ENCODE measurements around the gene PLEKHG5. TPM values are rescaled to one million over a fixed set of nuclear protein-coding genes. Genes with fewer than 3 reads are reported as not detected.
A peak's percentile ranks its signal among the peaks of the same experiment; 100 is the strongest.

Gene PLEKHG5
- total RNA-seq, 4 donors from 2014 or later = 2.6 to 23.7 (median 8.2) TPM

DNA sequence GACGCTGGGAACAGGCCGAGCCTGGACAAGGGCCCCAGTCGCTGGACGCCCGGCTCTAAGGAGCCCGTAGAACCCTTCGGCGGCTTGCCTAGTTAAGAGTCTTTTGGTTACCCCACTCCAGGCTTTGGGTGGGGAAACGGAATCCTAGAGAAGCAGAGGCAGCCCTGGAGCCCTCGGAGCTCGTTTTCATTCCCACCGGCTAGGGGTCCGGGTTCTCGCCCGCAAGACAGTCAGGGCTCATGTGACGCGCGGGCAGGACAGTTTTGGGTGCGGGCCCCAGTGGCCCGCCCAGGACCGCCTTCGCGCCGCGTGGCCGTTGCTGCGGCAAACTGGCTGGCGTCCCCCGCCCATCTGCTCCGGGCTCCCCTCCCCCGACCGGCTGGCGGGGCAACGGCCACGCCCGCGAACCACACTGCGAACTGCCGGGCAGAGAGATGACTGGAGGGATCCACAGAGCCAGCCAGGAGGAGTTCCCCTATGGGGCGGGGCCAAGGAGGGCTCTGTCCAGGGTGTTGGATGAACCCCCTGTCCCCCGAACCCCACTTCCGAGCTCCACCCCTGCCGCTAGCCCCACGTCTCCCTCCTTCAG is 70.9 kb downstream of the PLEKHG5 start:
- TF ChIP-seq, protein P1, sequence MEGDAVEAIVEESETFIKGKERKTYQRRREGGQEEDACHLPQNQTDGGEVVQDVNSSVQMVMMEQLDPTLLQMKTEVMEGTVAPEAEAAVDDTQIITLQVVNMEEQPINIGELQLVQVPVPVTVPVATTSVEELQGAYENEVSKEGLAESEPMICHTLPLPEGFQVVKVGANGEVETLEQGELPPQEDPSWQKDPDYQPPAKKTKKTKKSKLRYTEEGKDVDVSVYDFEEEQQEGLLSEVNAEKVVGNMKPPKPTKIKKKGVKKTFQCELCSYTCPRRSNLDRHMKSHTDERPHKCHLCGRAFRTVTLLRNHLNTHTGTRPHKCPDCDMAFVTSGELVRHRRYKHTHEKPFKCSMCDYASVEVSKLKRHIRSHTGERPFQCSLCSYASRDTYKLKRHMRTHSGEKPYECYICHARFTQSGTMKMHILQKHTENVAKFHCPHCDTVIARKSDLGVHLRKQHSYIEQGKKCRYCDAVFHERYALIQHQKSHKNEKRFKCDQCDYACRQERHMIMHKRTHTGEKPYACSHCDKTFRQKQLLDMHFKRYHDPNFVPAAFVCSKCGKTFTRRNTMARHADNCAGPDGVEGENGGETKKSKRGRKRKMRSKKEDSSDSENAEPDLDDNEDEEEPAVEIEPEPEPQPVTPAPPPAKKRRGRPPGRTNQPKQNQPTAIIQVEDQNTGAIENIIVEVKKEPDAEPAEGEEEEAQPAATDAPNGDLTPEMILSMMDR (IDR thresholded peaks at IDR 0.05) = no peak
- TF ChIP-seq POLR2A (IDR thresholded peaks at IDR 0.05) = no peak
- peaks cover 0 to 33% of the 10 kb centered on the region in 2 donors for H3K4me1 ChIP-seq
- H3K4me3 ChIP-seq = no peak overlapping the region
- no peak overlapping the region for H3K27ac ChIP-seq
- peaks cover 19 to 44% of the 10 kb centered on the region in 2 donors for H3K27me3 ChIP-seq
- no peak for DNase-seq
- no peaks in the 10 kb centered on the region for H3K36me3 ChIP-seq
- intact Hi-C loops (cut with DNase I; ENCODE audit: low total_unique reads) = no loop called here
- H3K9me3 ChIP-seq = no peaks in the 10 kb centered on the region

DNA sequence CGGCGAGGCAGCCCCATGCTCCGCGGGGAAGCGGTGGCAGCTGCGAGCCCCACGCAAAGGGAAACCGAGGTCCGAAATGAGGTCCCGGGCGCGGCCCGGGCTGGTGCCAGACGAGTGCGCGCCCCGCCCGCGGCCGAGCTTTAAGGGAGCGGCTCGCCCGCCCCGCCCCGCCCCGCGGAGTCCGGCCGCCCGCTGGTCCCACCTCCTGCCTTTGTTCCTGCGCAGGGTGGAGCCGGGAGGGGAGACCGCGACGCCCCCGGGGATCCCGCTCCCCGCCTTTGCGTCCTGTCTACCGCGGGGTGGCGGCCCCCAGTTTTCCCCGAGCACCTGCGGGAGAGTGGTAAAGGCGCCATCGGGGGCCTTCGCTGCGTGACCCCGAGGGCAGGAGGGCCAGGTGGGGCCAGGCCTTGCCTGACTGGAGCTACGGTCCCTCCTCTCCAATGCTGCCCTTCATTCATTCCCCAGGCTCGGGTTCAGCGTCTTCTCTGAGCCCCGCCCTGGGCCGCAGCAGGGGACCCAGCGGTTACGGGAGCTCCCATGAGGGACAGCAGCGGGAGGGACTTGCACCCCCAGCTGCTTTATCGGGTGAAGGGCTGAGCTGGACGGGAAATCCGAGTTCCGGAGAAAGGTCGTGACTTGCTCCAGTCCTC is 71.5 kb downstream of the PLEKHG5 start, which contains the start of gene HES2:
Gene HES2, minus strand, starts transcription at position 116 of the 650 bp plus-strand sequence. Its CDS starts 99 bp downstream, at position 17.
- H3K36me3 ChIP-seq = no peaks in the 10 kb centered on the region
- H3K9me3 ChIP-seq = no peaks in the 10 kb centered on the region
- H3K4me1 ChIP-seq = peaks cover 0 to 33% of the 10 kb centered on the region in 2 donors
- H3K4me3 ChIP-seq = peak within 1 kb of the TSS in 1 of 2 donors; percentile 12
- intact Hi-C loops (cut with DNase I; ENCODE audit: low total_unique reads) = no loop called here
- DNase-seq = no peak
- no peak within 1 kb of the TSS for H3K27ac ChIP-seq
- H3K27me3 ChIP-seq = peaks cover 13 to 41% of the 10 kb centered on the region in 2 donors
- TF ChIP-seq, protein P1 (IDR thresholded peaks at IDR 0.05) = no peak
- TF ChIP-seq POLR2A (IDR thresholded peaks at IDR 0.05) = no peak

DNA sequence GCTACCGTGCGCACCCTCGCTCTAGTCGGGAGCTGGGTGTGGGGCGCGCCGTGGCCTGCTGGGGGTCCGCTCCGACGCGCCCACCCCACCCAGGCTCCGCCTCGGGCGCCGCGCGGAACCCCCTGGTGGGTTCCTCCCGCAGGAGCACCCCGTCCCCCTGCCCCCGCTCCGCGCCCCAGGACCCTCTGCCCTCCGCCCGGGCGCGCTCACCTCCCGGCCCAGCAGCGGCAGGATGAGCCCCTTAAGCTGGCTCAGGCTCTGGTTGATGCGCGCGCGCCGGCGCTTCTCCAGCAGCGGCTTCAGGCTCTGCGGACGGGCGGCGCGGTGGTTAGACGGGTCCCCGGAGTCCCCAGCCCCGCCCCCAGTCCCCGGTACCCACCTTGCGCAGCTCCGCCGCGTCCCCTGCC is 72.1 kb downstream of the PLEKHG5 start:
- intact Hi-C loops (cut with DNase I; ENCODE audit: low total_unique reads) = no loop called here
- TF ChIP-seq, protein P1 (IDR thresholded peaks at IDR 0.05) = no peak
- TF ChIP-seq POLR2A (IDR thresholded peaks at IDR 0.05) = no peak
- Histone ChIP-seq H3K27ac (no peak overlapping the region), H3K9me3 (no peaks in the 10 kb centered on the region), H3K4me3 (peak overlapping the region in 1 of 2 donors; percentile 12), H3K4me1 (peaks cover 0 to 33% of the 10 kb centered on the region in 2 donors), H3K27me3 (peaks cover 9 to 41% of the 10 kb centered on the region in 2 donors), H3K36me3 (no peaks in the 10 kb centered on the region)
- no peak for DNase-seq

DNA sequence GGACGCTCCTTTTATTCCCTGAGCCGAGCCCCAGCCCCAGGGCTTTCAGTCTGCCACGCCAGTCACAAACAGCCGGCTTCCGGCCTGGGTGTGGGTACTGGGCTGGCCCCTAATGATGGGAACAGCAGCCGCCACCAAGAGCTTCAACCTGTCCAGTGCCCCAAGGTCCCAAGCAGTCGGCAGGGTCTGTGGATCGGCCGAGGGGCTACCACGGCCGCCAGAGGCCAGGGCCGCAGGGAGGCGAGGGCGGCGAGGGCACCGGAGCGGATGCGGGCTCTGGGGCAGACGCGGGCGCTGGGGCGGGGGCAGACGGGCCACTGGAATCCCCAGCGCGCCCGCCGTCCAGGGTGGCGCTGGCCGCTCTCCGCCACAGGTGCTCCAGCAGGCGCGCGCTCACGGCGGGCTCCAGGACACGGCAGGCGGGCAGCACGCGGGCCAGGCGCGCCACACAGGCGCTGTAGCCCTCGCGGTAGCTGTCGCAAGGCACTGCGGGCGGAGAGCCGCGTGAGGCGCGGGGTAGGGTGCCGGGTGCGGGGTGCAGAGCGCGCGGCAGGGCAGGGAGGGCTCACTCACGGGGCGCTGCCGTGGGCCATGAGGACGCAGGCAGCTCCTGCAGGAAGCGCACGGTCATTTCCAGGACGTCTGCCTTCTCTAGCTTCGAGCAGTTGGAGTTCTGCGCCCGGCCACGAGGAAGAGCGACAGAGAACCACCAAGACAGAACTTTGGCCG is 72.6 kb downstream of the PLEKHG5 start:
- H3K27me3 ChIP-seq = peaks cover 7 to 36% of the 10 kb centered on the region in 2 donors
- DNase-seq = no peak
- no peaks in the 10 kb centered on the region for H3K9me3 ChIP-seq
- peaks cover 0 to 30% of the 10 kb centered on the region in 2 donors for H3K4me1 ChIP-seq
- intact Hi-C loops (cut with DNase I; ENCODE audit: low total_unique reads) = no loop called here
- no peak for TF ChIP-seq POLR2A (IDR thresholded peaks at IDR 0.05)
- TF ChIP-seq, protein P1 (IDR thresholded peaks at IDR 0.05) = no peak
- H3K27ac ChIP-seq = no peak overlapping the region
- H3K36me3 ChIP-seq = no peaks in the 10 kb centered on the region
- no peak overlapping the region for H3K4me3 ChIP-seq

All from uterus (tissue), 4 donors.